HepG2 (cell line): ENCODE measurements around the gene CACNA1D. TPM values are rescaled to one million over a fixed set of nuclear protein-coding genes. Genes with fewer than 3 reads are reported as not detected.

Experiments used
- ATAC-seq: fragments of 200-7000 bp; cut with Tn5 transposase; 3 replicates; pipeline ENCODE4 v1.9.1; 2020; ENCODE audit warnings: mild to moderate bottlenecking, moderate library complexity
- BruUV-seq: library from RNA; stranded (reverse); fragments of 400-500 nt; replicated peaks from 2 replicates; lab custom pipeline; 2021; lab: Mats Ljungman, UMichigan
- CTCF ChIA-PET: fragments of 300-600 bp; formaldehyde crosslinking; extraction: SDS; loops from one replicate; lab custom pipeline; 2021; ENCODE audit warnings: low total read pairs, inconsistent platforms, low intra/inter-chr PET ratio; lab: Yijun Ruan, JAX
- POLR2A ChIA-PET: fragments of 350-600 bp; sonication (Branson Sonifier 250); formaldehyde crosslinking; loops from one replicate; lab custom pipeline; 2020; ENCODE audit warnings: antibody characterized with exemption, inconsistent platforms; lab: Yijun Ruan, JAX
- DNase-seq: peaks from one replicate; pipeline ENCODE4 v3.0.0-alpha.2; 2015; ENCODE audit warnings: low spot score
- FAIRE-seq: peaks from 3 replicates; lab custom pipeline; 2011; peaks lifted over from hg19 to GRCh38; lab: Jason Lieb, UNC
- H2AFZ ChIP-seq: one replicate; pipeline ENCODE4 v1.6.1; 2011; ENCODE audit warnings: low read length, inconsistent platforms
- H3K27ac ChIP-seq: fragments of 300-600 bp; 3 replicates; pipeline ENCODE4 v1.8.0; 2011; ENCODE audit warnings: mixed run types, mild to moderate bottlenecking, mixed read lengths, low read length, inconsistent platforms; ENCODE audit not compliant: insufficient read depth; ENCODE audit errors: extremely low read length
- H3K27me3 ChIP-seq, 2 experiments: fragments of 200-600 bp in 1 of 2; 2 replicates in 1 of 2; 3 replicates in 1 of 2; pipeline versions ENCODE4 v1.6.0 to v1.8.0; 2011; ENCODE audit warnings: low read length in 2 of 2, mild to moderate bottlenecking in 2 of 2, moderate library complexity in 2 of 2, inconsistent platforms in 1 of 2; ENCODE audit not compliant: insufficient read depth in 2 of 2, control insufficient read depth in 1 of 2
- H3K36me3 ChIP-seq, 2 experiments: fragments of 200-600 bp in 1 of 2; replicated peaks in 1 of 2; 2 replicates in 1 of 2; 3 replicates in 1 of 2; pipeline versions ENCODE4 v1.5.1 to v1.8.0; 2011; ENCODE audit warnings: low read length in 2 of 2, inconsistent platforms in 1 of 2; ENCODE audit not compliant: insufficient read depth in 2 of 2, control insufficient read depth in 1 of 2
- H3K4me1 ChIP-seq: 2 replicates; pipeline ENCODE4 v1.5.1; 2012; ENCODE audit warnings: low read length, inconsistent platforms; ENCODE audit not compliant: insufficient read depth
- H3K4me2 ChIP-seq: 2 replicates; pipeline ENCODE4 v1.6.0; 2011; ENCODE audit warnings: low read depth, low read length, inconsistent platforms
- H3K4me3 ChIP-seq, 3 experiments: fragments of 200-600 bp in 1 of 3; sonication (generic), shearing (Covaris generic) in 1 of 3; replicated peaks in 1 of 3; 2 replicates each; pipeline ENCODE4 v1.5.1; 2011 to 2016; ENCODE audit warnings: low read length in 3 of 3, inconsistent platforms in 2 of 3, low read depth in 2 of 3, mild to moderate bottlenecking in 2 of 3, control low read depth in 1 of 3, mixed read lengths in 1 of 3; ENCODE audit not compliant: insufficient read depth in 1 of 3
- H3K79me2 ChIP-seq: one replicate; pipeline ENCODE4 v1.6.1; 2011; ENCODE audit warnings: low read length, inconsistent platforms; ENCODE audit not compliant: insufficient read depth
- H3K9ac ChIP-seq: 2 replicates; pipeline ENCODE4 v1.6.0; 2011; ENCODE audit warnings: mild to moderate bottlenecking, low read depth, low read length, inconsistent platforms; ENCODE audit not compliant: insufficient read depth
- H3K9me3 ChIP-seq: 2 replicates; pipeline ENCODE4 v1.5.1; 2012; ENCODE audit warnings: mild to moderate bottlenecking, low read length
- H4K20me1 ChIP-seq: 2 replicates; pipeline ENCODE4 v1.6.0; 2011; ENCODE audit warnings: inconsistent platforms, mild to moderate bottlenecking, low read length, moderate library complexity; ENCODE audit not compliant: insufficient read depth
- AGO2 ChIP-seq: fragments of 200-400 bp; formaldehyde crosslinking; optimal IDR thresholded peaks from 2 replicates; pipeline ENCODE3; 2017; ENCODE audit warnings: mild to moderate bottlenecking, low read depth, low read length, moderate library complexity
- BRCA1 ChIP-seq: sonication (generic); formaldehyde crosslinking; IDR thresholded peaks from 2 replicates; pipeline ENCODE4 v1.4.0; 2020; ENCODE audit warnings: missing genetic modification reagents
- SKI ChIP-seq: fragments of 450-650 bp; IDR thresholded peaks from one replicate; pipeline ENCODE4 v1.6.1; 2018; ENCODE audit warnings: mild to moderate bottlenecking; ENCODE audit not compliant: partially characterized antibody
- TERF1 ChIP-seq: sonication (generic); formaldehyde crosslinking; IDR thresholded peaks from 2 replicates; pipeline ENCODE4 v1.8.0; 2022; ENCODE audit warnings: mild to moderate bottlenecking, missing genetic modification reagents, moderate library complexity
- ZBTB43 ChIP-seq: sonication (generic); formaldehyde crosslinking; conservative IDR thresholded peaks from 2 replicates; pipeline ENCODE4 v1.4.0; 2020; ENCODE audit warnings: missing genetic modification reagents
- ZC3H13 ChIP-seq: sonication (generic); formaldehyde crosslinking; IDR thresholded peaks from 2 replicates; pipeline ENCODE4 v1.8.1; 2023; ENCODE audit warnings: mild to moderate bottlenecking, missing genetic modification reagents, moderate library complexity
- ZNF543 ChIP-seq: sonication (generic); formaldehyde crosslinking; IDR thresholded peaks from 2 replicates; pipeline ENCODE4 v1.4.0; 2020; ENCODE audit warnings: mild to moderate bottlenecking, missing genetic modification reagents
- ZNF557 ChIP-seq: sonication (generic); formaldehyde crosslinking; IDR thresholded peaks from 2 replicates; pipeline ENCODE4 v1.4.0; 2020; ENCODE audit warnings: missing genetic modification reagents
- ZNF609 ChIP-seq: sonication (generic); formaldehyde crosslinking; IDR thresholded peaks from 2 replicates; pipeline ENCODE4 v1.4.0; 2020; ENCODE audit warnings: mild to moderate bottlenecking, missing genetic modification reagents, borderline replicate concordance
- ZNF776 ChIP-seq: sonication (generic); formaldehyde crosslinking; IDR thresholded peaks from 2 replicates; pipeline ENCODE4 v1.4.0; 2020; ENCODE audit warnings: mild to moderate bottlenecking, missing genetic modification reagents
- WGBS: methylation state at CpG from one replicate; pipeline ENCODE4 v1.1.6; 2017; ENCODE audit warnings: low lambda C conversion rate; 5-methylcytosine and 5-hydroxymethylcytosine counted together
- in situ Hi-C: cut with HindIII; loops from 2 replicates; pipeline ENCODE4 v1.10.0; 2017; ENCODE audit warnings: low pct_unique_long_range_greater_than_20kb; ENCODE audit not compliant: extremely low pct_ligation_motif_present
- intact Hi-C: fragments of 100-400 bp; cut with micrococcal nuclease; formaldehyde crosslinking; loops from one replicate; pipeline ENCODE4 v1.10.0; 2022; ENCODE audit not compliant: unreplicated experiment
- polyA plus RNA-seq, 8 experiments: library from polyadenylated mRNA; depleted of rRNA in 3 of 8; stranded (reverse) in 7 of 8; unstranded in 1 of 8; fragments of >200 nt; fragmentation: Illumina TruSeq in 4 of 8; extraction: Trizol in 4 of 8; gene quantifications; 2 replicates each; pipeline versions ENCODE4 v1.2.1 to v1.2.3, GENCODE V29; 2011 to 2016; ENCODE audit warnings: low read depth in 4 of 8, missing spikeins in 1 of 8, mixed read lengths in 1 of 8; ENCODE audit not compliant: insufficient read depth in 1 of 8
- total RNA-seq, 5 experiments: library from RNA; depleted of rRNA; stranded (reverse); fragments of >200 nt; fragmentation: Illumina TruSeq; extraction: Trizol; gene quantifications; 2 replicates each; pipeline ENCODE4 v1.2.3, GENCODE V29; 2016; ENCODE audit warnings: low read depth in 1 of 5

CACNA1D gene
- total and polyA plus RNA-seq, 2 of the 13 experiments (the other 11 are each of a cell fraction or from before 2014, with no cell fraction given): 0.26 to 0.38 TPM

GRCh38 chr3:53817211-53817610 lies 322.8 kb downstream of the CACNA1D start:
- intact Hi-C loops (no loop called here), in situ Hi-C loops (no loop called here)
- no peak for FAIRE-seq
- no peaks in the 10 kb centered on the region for H3K27me3 ChIP-seq
- no peak for ATAC-seq
- 98% methylated on average over 5 of the region's 6 CpGs for WGBS
- H3K36me3 ChIP-seq: peaks cover 43 to 69% of the 10 kb centered on the region in 2 experiments
- peaks cover 45% of the 10 kb centered on the region for H3K4me1 ChIP-seq
- BruUV-seq: no TSS peak
- H2AFZ ChIP-seq: no peak overlapping the region
- H3K9me3 ChIP-seq: no peaks in the 10 kb centered on the region
- ChIA-PET POLR2A (interaction anchor here (1.5 to 12.1 kb wide), 2 partner anchors 19 to 26 kb away, joined by 6 to 156 read pairs; partner anchors contain the start of gene CHDH), CTCF (no interaction called here)
- peak overlapping the region; percentile 45 for H3K27ac ChIP-seq
- no peaks in the 10 kb centered on the region for H3K79me2 ChIP-seq
- H3K4me3 ChIP-seq: no peak overlapping the region
- no peak overlapping the region for H3K4me2 ChIP-seq
- DNase-seq: no peak
- TF ChIP-seq ZC3H13 (CRISPR knock-in tag) (0 out of 2 replicates have a peak, but pooled peaks have one; percentile 43), ZNF609 (no peak)
- no peak overlapping the region for H3K9ac ChIP-seq
- peaks cover 14% of the 10 kb centered on the region for H4K20me1 ChIP-seq

GRCh38 chr3:53817809-53818208 lies 323.4 kb downstream of the CACNA1D start:
- intact Hi-C loops: no loop called here
- Histone ChIP-seq H4K20me1 (peaks cover 16% of the 10 kb centered on the region), H3K27me3 (no peaks in the 10 kb centered on the region), H3K36me3 (peaks cover 49 to 75% of the 10 kb centered on the region in 2 experiments), H3K9me3 (no peaks in the 10 kb centered on the region), H2AFZ (no peak overlapping the region), H3K4me2 (no peak overlapping the region), H3K79me2 (no peaks in the 10 kb centered on the region), H3K4me1 (peaks cover 45% of the 10 kb centered on the region), H3K9ac (no peak overlapping the region), H3K27ac (peak overlapping the region; percentile 45), H3K4me3 (no peak overlapping the region)
- ChIA-PET POLR2A (interaction anchor here (1.1 to 12.1 kb wide), 3 partner anchors 19 to 30 kb away, joined by 6 to 156 read pairs (median 7); partner anchors contain the start of gene CHDH), CTCF (no interaction called here)
- FAIRE-seq (no peak), ATAC-seq (no peak), DNase-seq (no peak)
- in situ Hi-C loops: no loop called here
- 90% methylated on average over 17 of the region's 17 CpGs for WGBS
- no TSS peak for BruUV-seq
- TF ChIP-seq BRCA1 (CRISPR knock-in tag): no peak
- TF ChIP-seq ZNF557: no peak
- TF ChIP-seq ZNF543 (CRISPR knock-in tag): no peak
- no peak for TF ChIP-seq SKI
- TF ChIP-seq TERF1 (CRISPR knock-in tag): no peak
- TF ChIP-seq ZNF776 (CRISPR knock-in tag): 0 out of 2 replicates have a peak, but pooled peaks have one; percentile 8
- TF ChIP-seq ZBTB43 (CRISPR knock-in tag): no peak
- TF ChIP-seq AGO2: peak; percentile 66
